Measurements from ENCODE around the gene ABAT.
"Not testable (repeated sequence)": the region's sequence is repeated elsewhere in the genome, so short reads cannot be mapped to it uniquely, and the experiment has no call there.

ABAT gene

DNA sequence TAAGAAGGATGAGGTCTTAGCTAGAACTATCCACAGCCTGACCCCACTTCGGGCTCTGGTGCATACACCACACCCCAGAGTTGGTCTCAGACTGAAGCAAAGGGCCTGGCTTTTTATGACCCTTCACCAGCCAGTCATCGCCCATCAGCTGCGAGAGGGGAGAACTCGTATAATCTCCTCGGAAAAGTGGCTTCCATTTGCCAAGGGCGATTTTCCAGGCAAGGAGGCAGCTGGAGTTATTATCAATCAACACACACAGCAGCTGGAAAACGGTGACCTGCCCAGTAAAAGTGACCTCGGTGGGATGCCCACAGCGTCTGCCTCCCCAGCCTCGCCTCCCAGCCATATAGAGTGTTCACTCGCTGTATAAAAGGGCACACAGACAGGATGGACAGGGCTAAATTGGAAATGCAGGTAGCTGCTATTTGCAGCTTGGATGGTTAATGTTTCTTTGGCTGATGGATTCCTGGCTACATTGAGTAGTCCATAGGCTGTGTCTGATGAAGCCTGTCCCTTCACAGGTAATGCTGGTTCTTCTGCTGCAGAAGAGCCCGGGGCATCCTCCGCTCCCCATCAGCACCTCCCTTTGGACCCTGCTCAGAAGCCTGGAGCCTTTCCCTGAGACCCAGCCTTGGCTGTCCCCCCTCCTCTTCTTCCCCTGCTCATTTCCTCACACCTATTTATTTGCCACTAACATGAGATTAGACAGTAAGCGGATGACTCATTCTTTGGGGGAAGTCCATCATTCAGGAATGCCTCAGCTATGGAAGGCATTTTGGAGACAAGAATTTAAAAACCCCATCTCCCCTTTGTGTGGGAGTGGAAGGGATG lies 77.3 kb downstream of the ABAT start:
- DNase-seq, result no peak

DNA sequence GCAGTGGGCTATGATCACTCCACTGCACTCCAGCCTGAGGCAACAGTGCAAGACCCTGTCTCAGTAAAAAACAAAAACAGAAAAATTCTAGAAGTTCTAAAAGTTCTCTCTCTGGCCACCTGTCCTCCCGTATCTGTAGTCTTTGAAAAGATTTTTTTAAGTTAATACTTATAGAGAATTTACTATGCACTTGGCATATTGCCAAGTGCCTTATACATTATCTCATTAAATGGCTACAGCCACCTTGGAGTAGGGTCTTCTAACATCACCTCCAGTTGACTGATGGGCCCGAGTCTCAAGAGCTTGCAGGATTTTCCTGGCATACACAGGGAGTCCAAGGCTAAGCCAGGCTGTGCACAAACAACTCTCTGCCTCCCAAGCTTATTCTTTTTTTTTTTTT lies 78.3 kb downstream of the ABAT start:
- DNase-seq, result no peak

DNA sequence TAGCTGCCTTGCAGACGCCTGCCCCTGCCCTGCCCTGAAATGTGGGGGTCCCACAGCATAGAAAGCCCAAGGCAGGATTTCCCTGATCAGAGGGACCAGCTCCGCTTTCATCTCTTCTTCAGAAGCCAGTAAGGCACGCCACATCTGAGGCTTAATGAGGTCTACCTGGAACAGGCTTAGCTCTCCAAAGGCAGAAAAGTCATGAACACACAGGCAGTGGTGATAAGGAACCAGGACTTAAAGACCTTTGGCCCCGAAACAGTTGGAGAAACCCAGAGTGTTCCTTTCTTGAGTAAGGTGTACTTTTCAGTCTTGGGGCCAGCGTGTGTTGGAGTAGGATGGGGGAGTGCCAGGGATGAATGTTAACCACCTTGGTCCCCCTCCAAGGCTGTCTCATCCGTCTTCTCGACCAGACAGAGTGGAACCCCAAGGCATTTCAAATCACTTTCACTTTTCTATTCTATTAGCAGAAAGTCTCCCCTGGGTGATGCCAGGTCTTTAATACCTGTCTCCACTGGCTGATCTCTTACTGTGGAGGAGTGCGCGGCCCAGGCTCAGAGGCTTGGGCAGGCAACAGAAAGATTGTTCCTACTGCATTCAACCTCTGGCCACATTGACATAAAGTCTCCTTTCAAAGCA lies 79.1 kb downstream of the ABAT start:
- DNase-seq, result no peak

DNA sequence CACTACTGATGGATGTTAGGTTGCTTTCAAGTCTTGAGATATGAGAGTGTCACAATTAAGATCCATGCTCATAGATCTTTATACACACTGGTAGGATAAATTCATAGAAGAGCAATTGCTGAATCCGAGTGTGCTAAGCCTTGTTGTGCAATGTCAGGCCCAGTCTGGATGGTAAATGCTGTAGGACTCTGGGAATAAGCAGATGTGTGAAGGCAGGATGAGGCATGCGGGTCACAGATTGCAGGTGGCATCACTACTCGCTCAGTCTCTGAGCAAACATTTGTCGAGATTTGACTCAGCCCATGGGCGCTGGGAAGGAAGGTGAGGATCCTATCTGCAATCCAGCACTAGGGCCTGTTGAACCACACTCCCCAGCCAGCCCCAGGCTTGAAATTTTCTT lies 82.3 kb downstream of the ABAT start:
- no peak for DNase-seq

DNA sequence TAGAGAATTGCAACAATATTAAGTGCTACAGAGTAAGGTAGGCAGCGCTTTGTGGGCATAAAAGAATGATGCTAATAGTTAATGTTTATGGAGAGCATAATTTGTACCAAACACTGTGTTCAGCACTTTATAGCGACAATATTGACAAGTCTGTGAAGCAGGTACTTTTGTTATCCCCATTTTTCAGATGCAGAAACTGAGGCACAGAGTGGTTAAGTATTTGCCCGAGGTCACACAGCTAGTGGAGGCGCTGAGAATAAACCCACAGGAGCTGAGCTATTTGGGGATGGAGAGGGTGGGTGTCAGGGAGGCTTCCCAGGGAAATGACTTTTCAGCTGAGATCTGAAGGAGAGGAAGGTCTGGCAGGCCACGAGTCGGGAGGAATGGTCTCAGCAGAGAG lies 83.6 kb downstream of the ABAT start:
- no peak for DNase-seq

DNA sequence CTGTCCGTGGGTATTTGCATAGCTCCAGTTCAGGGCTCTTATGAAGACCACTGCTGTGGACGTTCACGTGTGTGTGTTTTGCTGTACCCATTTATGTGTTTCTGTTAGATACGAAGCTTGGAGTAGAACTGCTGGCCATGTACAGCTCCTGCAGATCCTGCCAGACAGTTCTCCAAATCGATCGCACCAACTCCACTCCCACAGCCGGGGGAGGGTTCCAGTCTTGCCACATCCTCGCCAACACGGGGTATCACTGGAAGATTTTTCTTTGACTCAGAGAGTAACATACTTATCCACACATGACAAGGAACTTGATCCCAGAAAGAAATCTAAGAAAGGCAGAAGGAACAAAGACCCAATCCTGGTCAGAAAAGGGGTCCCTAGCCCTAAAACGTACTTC lies 85.6 kb downstream of the ABAT start:
- DNase-seq, result no peak

DNA sequence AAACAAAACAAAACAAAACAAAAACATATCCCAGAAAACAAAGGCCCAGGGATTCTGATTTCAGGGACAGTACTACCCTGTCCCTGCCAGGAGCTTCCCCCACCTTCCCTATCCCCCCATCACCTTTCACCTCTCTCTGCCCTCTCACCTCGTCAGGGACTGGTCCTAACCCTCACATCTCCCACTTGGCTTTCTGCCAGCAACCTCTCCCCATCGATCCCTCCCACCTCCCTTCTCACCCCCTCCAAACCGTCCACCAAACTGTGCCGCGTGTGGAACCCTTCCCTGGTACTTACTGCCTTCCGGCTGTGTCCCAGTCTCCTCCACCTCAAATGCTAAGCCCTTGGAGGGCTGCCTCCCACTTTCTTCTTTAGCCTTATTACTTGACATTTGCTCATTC lies 86.7 kb downstream of the ABAT start:
- no peak for DNase-seq

DNA sequence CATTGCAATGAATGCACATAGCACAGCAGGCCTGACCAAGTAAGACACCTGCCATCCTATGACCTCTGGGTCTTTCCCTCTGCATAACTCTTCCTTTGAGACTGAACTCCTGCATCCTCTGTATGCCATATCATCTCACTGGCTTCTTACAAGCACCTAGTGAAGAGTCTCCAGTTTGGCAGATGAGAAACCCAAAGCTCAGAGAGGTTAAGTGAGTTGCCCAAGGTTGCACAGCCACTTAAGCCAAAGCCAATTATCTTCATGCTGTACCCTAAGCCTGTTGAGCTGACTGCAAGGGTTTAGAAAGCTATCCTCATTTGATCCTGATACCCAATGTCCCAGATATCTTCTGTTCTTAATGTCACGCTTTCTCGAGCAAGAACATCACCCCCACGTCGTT lies 87.8 kb downstream of the ABAT start:
- DNase-seq, result no peak

DNA sequence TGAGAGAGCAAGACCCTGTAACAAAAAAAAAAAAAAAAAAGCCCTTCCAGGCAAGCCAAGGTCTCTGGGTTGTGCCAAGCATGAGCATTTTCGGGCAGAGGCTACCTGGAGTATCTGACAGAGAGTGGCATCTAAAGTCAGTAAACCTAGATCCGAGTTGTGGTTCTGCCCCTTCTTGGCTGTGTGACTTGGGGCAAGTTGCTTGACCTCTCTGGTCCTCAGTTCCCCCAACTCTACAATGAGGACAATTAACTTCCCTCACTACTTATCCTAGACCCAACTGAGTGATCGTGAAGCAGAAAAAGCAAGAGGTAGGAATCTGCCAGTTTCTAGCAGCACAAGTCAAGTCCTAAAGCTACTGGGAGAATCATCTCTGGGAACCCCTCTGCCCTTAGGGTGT lies 88.7 kb downstream of the ABAT start:
- DNase-seq, result no peak

DNA sequence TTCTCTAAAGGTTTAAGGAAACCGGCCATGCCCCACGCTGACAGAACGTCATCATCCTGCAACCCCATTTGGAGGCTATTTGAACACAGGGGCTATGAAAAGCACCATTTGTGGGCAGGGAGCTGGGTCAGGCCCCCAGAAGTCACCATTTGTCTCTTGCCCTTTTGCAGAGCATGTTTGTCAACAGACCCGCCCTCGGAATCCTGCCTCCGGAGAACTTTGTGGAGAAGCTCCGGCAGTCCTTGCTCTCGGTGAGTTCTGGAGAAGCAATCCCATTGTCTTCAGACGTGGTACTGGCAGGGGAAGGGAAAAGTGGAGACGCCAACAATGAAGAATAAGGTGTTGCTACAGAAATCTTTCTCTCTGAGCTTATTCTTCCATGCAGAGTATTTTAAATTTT lies 89.5 kb downstream of the ABAT start:
- no peak for DNase-seq

DNA sequence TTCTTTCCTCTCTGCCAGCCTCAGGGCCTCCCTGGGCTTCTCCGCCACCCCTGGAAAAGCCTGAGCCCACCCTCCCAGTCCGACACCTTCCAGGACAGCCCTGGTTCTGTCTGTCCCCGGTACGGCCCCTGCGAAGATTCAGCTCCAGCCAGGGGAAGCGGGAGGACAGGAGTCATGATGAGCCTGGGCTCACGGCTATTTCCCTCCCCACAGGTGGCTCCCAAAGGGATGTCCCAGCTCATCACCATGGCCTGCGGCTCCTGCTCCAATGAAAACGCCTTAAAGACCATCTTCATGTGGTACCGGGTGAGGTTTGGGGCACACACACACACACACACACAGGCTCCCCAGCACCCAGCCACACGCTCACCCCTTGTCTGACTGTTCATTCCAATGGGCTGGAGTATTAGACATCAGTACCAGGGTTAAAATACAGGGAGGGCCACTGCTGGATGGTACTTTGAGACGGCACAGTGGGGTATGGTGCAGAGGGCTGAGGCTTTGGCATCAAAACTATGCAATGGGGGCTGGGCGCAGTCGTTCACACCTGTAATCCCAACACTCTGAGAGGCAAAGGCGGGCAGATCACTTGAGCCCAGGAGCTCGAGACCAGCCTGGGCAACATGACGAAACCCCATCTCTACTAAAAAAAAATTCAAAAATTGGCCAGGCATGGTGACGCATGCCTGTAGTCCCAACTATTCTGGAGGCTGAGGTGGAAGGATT lies 90.3 kb downstream of the ABAT start:
- no peak for DNase-seq

DNA sequence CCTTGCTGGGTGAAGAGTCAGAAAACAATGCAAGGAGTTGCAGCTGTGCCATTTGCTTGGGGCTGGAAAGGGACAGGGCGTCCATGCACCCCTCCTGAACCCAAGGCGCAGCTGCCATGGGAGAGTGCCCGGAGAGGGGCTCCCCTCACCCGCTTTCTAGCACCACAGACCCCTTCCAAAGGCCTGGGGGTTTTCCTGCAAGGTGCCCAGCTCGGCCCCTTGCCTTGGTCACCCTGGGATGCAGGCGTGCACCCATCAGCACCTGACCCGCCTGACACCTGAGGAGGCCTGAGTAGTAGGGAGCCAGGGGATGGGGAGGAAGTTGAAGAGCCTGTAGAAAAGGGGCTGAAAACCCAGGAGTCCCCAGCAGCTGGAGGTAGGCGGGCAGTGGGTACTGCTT lies 92.8 kb downstream of the ABAT start:
- no peak for DNase-seq

DNA sequence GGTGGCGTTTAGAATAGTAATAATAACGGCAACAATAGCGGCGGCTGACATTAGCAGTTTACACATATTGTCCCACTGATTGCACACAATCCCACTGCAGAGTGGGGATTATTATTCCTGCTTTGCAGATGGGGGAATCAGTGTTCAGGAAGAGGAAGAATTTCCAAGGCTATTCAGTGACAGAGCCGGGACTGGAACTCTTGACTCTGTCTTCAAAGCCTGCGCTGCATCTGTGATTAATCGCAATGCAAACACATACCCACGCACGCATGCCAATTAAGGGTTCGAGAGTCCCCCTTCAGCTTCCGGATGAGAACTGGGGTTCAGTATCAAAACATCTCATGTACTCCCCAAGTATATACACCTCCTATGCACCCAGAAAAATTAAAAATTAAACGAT lies 93.9 kb downstream of the ABAT start:
- DNase-seq, result no peak

DNA sequence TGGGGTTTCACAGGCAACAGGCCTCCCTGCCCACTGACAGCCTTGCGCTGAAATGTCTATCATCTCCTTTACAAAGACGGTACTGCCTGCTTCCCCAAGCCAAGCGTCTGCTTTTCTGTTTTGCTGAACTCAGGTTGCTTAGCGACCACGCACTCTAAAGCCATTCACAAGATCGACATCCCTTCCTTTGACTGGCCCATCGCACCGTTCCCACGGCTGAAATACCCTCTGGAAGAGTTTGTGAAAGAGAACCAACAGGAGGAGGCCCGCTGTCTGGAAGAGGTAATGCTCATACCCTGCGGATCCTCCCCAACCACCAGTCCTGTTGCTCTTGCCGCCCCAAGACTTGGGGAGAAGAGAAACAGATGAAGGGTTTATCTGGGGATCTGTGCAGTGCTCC lies 94.3 kb downstream of the ABAT start:
- DNase-seq, result no peak

DNA sequence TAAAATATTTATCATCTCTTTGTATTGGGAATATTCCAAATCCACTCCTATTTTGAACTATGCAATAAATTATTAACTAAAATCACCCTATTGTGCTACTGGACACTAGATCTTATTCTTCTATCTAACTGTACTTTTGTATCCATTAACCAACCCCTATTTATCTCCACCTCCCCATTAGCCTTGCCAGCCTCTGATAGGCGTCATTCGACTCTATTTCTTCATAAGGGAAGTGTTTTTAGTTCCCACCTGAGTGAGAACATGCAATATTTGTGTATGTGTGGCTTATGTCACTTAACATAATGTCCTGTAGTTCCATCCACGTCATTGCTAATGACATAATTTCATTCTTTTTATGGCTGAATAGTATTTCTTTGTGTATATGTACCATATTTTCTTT lies 99.1 kb downstream of the ABAT start:
- DNase-seq, result no peak

DNA sequence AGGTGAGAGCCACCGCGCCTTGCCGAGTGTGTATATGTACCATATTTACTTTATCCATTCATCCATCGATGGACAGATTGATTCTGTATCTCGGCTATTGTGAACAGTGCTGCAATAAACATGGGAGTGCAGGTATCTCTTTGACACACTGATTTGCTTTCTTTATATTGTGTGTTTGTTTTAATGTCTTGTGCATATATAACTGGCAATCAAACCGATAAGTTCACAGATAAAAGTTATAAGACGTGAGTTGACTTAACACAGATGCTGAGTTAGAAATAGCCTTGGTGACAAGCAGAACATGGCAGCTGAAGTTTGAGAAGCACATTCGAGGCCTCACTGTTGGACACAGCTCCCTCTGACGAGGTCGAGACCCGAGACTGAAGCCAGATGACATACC lies 99.8 kb downstream of the ABAT start:
- no peak for DNase-seq

DNA sequence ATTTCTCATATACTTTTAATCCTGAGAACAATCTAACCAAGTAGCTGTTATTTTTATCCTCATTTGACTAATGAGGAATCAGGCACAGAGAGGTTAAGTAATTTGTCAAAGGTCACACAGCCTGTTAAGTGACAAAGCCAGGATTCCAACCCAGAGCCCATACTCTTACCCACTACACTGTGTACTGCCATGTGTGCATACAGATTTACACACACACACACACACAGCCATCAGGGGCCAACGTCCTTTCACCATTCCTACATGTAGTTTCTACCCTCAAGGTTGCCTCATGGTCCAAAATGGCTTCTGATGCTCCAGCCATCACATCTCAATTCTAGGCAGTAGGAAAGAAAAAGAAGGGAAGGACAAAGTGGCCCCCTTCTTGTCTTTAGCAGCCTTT lies 100.9 kb downstream of the ABAT start:
- DNase-seq, result no peak

DNA sequence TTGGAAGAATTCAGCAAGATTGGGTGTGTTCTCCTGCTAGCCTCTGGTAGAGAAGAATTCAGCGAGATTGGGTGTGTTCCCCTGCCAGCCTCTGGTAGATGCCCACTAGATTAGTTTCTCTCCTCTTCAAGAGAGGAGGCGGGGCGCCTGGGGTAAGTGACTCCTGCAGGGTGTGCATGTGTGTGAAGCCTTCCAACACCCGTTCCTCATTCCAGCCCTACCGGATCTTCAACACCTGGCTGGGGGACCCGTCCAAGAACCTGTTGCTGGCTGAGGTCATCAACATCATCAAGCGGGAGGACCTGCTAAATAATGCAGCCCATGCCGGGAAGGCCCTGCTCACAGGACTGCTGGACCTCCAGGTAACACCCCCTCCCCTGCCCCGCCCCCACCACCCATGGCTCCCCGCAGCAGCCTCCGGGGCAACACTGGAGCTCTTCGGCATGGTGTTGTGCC lies 101.7 kb downstream of the ABAT start:
- DNase-seq, result no peak

DNA sequence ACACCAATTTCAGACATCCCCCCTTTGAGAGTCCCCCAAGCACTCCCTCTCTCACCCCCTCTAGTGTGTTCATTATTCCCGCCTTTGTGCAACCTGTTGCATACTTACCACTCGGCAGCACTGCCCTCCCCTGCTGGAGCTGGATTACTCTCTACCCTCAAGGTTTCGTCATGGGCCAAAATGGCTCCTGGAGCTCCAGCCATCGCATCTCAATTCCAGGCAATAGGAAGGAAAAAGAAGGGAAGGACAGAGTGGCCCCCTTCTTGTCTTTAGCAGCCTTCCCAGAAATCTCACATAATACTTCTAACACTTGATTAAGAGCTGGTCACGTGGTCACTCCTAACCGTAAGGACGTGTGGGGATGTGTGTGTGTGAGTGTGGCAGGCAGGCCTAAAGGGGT lies 102.8 kb downstream of the ABAT start:
- no peak for DNase-seq

DNA sequence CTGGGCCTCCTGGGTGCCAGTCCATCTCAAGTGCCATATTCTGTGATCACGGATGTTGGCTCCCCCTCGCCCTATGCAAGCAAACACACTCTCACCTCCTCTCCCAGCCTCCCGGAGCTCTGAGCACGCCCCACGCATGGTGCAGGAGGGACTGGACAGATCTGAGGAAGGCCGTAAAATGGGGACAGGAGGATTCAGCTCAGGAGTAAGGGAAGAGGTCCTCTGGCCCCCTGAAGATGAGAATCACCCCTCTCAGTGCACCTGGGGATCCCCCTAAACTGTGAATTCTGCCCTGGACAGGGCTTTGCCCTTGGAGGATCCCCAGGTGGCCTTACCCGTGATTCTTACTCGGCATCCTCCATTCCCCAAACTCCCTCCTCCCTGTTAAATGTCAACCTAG lies 107.4 kb downstream of the ABAT start:
- DNase-seq, result no peak

DNA sequence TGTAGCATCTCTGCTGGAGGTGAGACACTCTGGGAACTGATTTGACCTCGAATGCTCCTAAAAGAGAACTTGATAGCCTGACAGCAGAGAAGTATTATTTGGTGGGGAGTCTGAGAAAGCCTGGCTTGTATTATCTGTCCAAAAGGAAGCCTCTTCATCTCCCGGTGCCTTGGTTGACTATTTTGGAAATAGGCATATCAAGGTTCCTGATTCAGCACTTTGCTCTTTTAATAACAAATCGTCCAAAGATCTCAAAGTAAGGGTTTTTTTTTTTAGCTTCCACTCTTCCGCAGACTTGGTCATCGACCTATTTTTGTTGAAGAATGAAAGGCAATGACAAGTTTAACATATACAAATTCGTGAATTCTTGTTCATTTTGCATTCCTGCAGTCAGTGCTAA lies 108.3 kb downstream of the ABAT start:
- no peak for DNase-seq

DNA sequence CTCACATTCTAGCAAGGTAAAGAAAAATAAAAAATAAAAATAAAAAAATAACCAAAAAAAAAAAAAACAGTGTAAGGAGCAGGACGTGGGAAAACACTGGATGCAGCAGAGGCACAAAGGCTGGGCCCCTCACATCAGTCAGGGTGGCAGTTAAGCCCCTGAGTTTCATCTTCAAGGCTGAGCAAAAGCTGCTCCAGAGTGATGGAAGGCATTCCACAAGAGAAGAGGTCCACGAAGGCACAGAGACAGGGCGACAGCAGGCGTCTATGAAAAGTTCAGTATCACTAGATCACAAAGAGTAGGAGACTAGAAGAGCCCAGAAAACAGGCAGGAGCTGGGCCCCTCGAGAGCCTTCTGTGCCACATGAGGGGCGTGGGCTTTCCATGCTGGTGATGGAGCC lies 111.0 kb downstream of the ABAT start:
- no peak for DNase-seq

DNA sequence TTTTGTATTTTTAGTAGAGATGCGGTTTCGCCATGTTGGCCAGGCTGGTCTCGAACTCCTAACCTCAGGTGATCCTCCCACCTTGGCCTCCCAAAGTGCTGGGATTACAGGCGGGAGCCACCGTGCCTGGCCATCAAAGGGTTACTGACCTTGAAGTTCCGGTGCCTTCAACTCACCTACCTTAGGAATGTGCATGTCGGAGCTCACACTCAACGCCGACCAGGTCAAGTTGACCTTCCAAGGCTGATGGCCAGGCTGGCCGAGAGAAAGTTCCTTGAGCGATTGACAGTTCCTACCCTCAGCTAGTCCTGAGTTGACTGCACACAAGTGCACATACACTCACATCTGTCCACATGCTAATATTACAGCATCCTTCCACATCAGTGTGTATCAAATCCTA lies 111.9 kb downstream of the ABAT start:
- not testable (repeated sequence) for DNase-seq

DNA sequence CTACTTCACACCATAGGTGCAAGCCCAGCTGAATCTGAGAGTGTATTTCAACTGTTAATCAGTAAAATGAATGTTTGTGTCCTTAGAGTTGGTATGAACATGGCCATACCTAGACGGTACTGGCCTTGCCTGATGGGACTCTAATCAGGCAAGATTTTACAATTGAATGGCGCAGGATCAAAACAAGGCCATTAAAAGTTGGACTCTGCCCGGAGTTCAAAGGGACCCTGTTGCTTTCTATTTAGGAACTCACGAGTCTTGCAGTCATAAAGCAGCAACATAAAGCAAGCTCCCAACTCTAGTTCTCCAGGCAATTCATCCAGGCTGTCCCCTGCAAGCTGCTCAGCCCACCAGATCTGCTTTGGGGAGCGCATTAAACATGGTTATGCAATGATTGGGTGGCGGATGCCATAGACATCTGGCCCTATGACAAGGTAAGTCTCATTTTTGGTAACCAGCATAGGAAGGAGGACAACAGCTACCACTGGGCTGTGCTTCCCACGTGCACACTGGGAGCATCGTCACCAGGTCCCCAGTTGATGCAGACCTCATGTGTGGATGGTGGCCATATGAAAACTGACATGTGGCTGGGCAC lies 114.3 kb downstream of the ABAT start:
- no peak for DNase-seq

All from NCI-H446 treated with DMSO at 0.1 percent for 48 hours (cell line).